Loucy (cell line): ENCODE measurements around the gene NAA35.

Experiments used
- CTCF ChIP-seq: fragments of 200-600 bp; sonication (generic); conservative IDR thresholded peaks from 2 replicates; pipeline ENCODE4 v1.5.1; 2014; ENCODE audit warnings: mild to moderate bottlenecking, antibody characterized with exemption, low read length
- EZH2phosphoT487 ChIP-seq: fragments of 200-600 bp; IDR thresholded peaks from 2 replicates; pipeline ENCODE4 v1.6.1; 2018; ENCODE audit warnings: antibody characterized with exemption, mild to moderate bottlenecking, moderate library complexity, borderline replicate concordance

- TF ChIP-seq CTCF = no peak
- no peak for TF ChIP-seq EZH2phosphoT487
Observed at GRCh38 chr9:85914108-85914507, 26.8 kb upstream of the NAA35 start.
